ENCODE data around the gene GH1. TPM values are rescaled to one million over a fixed set of nuclear protein-coding genes. Genes with fewer than 3 reads are reported as not detected.

The GH1 gene
- total RNA-seq, 1 experiment from 2014 or later: not detected

GRCh38 chr17:63961355-63962212 is 42.9 kb upstream of the GH1 start:
- intact Hi-C loops (cut with micrococcal nuclease): no loop called here
- H3K9me2 ChIP-seq (ENCODE audit: insufficient read depth): no peaks in the 10 kb centered on the region
- no peak overlapping the region; the same call in 1 of the 2 replicates for H3K27ac ChIP-seq (ENCODE audit: low read depth, low read length)
- no peaks in the 10 kb centered on the region for H3K27me3 ChIP-seq (ENCODE audit: insufficient read depth, low read length)
- no peaks in the 10 kb centered on the region for H3K36me3 ChIP-seq (ENCODE audit: control insufficient read depth in 1 of 2, insufficient read depth in 2 of 2, low read length in 2 of 2)
- peak overlapping the region; percentile 14 to 20 for H3K4me3 ChIP-seq (replicated peaks in 1 of 2; ENCODE audit: low read depth in 1 of 2, low read length in 2 of 2)
- CTCF ChIA-PET: interaction anchor here (0.7 to 2.2 kb wide), 11 partner anchors 9 to 64 kb away, joined by 3 to 17 read pairs (median 5); no protein-coding TSS in a partner anchor
- DNase-seq (ENCODE audit: low read depth, low spot score): peak; percentile 92
- no peak overlapping the region for H2AFZ ChIP-seq (ENCODE audit: low read depth, low read length, poor library complexity, severe bottlenecking)
- H3K4me1 ChIP-seq (ENCODE audit: control insufficient read depth in 1 of 2, insufficient read depth in 2 of 2, low read length in 2 of 2): peaks cover 4 to 16% of the 10 kb centered on the region in 2 experiments; a peak in 3 of 4 replicates
- no peak for TF ChIP-seq TCF7L2 (IDR thresholded peaks at IDR 0.05; ENCODE audit: borderline replicate concordance, extremely low read depth, insufficient read depth, insufficient read length)
- no peak for TF ChIP-seq POLR2AphosphoS5 (IDR thresholded peaks at IDR 0.05; ENCODE audit: low read depth, low read length)
- no peak for TF ChIP-seq CTCF (IDR thresholded peaks at IDR 0.05 in 2 of 3, conservative IDR thresholded peaks at IDR 0.05 in 1 of 3; ENCODE audit: borderline replicate concordance in 1 of 3, insufficient read depth in 1 of 3, low read depth in 2 of 3, low read length in 2 of 3)
- TF ChIP-seq ZBTB33 (IDR thresholded peaks at IDR 0.05; ENCODE audit: extremely low read depth, insufficient replicate concordance, low read length): no peak
- TF ChIP-seq SRF (IDR thresholded peaks at IDR 0.05; ENCODE audit: low read depth): no peak
- no peak for TF ChIP-seq ATF3 (IDR thresholded peaks at IDR 0.05)
- TF ChIP-seq ELF1 (IDR thresholded peaks at IDR 0.05; ENCODE audit: borderline replicate concordance, low read depth): no peak
- TF ChIP-seq EZH2phosphoT487 (IDR thresholded peaks at IDR 0.05; ENCODE audit: borderline replicate concordance): no peak
- TF ChIP-seq EZH2 (IDR thresholded peaks at IDR 0.05): no peak
- no peak for TF ChIP-seq CEBPB (IDR thresholded peaks at IDR 0.05; ENCODE audit: low read depth)
- TF ChIP-seq POLR2A (IDR thresholded peaks at IDR 0.05; ENCODE audit: borderline replicate concordance, extremely low read depth, insufficient read depth, insufficient read length): no peak
- TF ChIP-seq JUND (IDR thresholded peaks at IDR 0.05): no peak
- no peak for TF ChIP-seq REST (IDR thresholded peaks at IDR 0.05; ENCODE audit: low read depth)
- TF ChIP-seq EGR1 (IDR thresholded peaks at IDR 0.05; ENCODE audit: low read depth): no peak
- no peak for TF ChIP-seq ZFX (IDR thresholded peaks at IDR 0.05)
- no peak for TF ChIP-seq SP1 (IDR thresholded peaks at IDR 0.05; ENCODE audit: low read depth)
- no peak for TF ChIP-seq SIN3A (IDR thresholded peaks at IDR 0.05; ENCODE audit: low read depth)
- H3K9ac ChIP-seq (ENCODE audit: low read length): no peak overlapping the region
- H4K20me1 ChIP-seq (ENCODE audit: insufficient read depth): no peaks in the 10 kb centered on the region
- RAD21 ChIA-PET (ENCODE audit: low non-redundant PET in 1 of 2, low total read pairs in 2 of 2, uncharacterized antibody in 2 of 2, unreplicated experiment in 2 of 2): interaction anchor here in 1 of 2 experiments (0.6 kb wide), 2 partner anchors 14 to 340 kb away, joined by 5 to 6 read pairs; partner anchors contain the start of gene MAP3K3
- H3K79me2 ChIP-seq (ENCODE audit: insufficient read depth, low read length): no peaks in the 10 kb centered on the region
- no peaks in the 10 kb centered on the region for H3K9me3 ChIP-seq (ENCODE audit: control insufficient read depth in 1 of 2, insufficient read depth in 1 of 2, low read depth in 1 of 2, low read length in 2 of 2)
- H3K4me2 ChIP-seq (ENCODE audit: low read length): peak overlapping the region; percentile 59
- no TSS peak for BruUV-seq (replicated peaks)
- peak; percentile 92 for ATAC-seq
- POLR2A ChIA-PET: interaction anchor here (0.7 to 1.2 kb wide), 4 partner anchors 13 to 184 kb away, joined by 3 to 4 read pairs (median 4); no protein-coding TSS in a partner anchor
